Dedifferentiated amniotic fluid mesenchymal stem cell (primary cell): ENCODE measurements around the gene ZPLD1.

ENCODE experiments used
- DNase-seq: peaks from one replicate; pipeline ENCODE4 v3.0.0-alpha.2; 2016; ENCODE audit errors: extremely low spot score

Gene ZPLD1

DNA sequence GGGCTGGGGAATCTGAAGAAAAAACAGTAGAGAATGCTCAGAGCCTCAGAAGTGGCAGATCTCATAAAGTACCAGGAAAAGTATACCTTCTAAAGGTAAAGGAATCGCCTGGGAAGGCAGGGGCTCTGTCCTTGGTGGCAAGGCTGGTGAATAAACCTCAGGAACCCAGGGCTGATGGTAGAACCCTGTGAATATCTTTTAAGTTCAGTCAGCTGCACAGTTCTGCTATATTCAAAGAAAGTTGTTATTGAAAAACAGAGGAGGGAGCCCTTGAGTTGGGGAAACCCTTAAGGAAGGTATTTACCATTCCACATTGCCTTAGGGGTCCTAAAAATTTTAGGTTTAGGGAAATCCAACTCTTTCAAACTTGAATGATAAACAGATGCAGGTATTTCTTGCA is 31.2 kb downstream of the ZPLD1 start:
- DNase-seq, result no peak

DNA sequence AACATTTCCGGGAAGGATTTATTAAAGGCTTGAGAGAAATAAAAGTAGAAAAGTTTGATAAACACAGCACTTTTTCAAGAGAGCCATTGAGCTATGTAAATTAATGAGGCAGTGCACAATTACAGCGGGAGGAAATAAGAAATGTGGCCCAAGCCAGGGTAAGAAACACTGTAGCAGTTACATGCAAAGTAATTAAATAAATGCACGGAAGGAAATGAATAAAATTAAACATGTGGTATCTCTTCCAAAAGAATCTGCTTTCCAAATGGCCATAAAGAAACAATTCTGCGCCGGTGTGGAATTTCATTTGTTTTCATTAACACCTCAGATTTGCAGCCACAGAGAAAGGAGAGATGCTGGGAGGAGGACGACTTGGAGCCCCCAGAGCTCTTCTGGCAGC is 35.3 kb downstream of the ZPLD1 start:
- DNase-seq, result no peak

DNA sequence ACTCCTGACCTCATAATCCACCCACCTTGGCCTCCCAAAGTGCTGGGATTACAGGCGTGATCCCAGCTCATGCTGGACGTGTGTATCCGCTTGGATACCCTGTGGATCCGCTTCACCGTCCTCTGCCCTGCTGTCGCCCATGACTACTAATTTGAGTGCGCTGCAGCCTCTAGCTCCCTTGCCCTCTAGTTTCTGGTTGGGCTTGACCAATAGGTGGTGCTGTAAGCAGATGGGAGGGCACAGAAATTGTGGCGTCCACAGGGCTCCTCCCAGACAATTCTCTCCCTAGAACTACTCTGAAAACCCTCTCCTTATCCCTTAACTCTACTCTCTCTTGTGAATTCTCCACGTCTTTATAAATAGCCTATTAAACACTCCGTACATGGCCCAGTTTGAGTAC is 36.2 kb downstream of the ZPLD1 start:
- no peak for DNase-seq

DNA sequence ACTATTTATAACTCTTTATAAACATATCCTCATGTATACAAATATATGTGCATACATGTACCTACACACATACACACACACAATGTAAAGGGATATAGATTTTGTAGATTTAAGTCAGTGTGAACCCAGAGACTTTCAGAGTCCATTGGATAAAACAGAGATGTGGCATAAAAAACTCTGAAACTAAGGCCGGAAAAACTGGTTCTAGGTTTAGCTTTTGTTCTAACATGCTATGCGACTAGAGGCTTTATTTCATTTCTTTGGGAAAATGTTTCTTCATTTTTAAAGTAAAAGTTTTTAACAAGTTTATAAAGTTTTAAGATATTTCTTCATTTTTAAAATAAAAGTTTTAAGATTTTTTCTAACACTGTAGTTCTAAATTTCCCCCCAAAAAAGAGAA is 36.7 kb downstream of the ZPLD1 start:
- DNase-seq, result no peak

DNA sequence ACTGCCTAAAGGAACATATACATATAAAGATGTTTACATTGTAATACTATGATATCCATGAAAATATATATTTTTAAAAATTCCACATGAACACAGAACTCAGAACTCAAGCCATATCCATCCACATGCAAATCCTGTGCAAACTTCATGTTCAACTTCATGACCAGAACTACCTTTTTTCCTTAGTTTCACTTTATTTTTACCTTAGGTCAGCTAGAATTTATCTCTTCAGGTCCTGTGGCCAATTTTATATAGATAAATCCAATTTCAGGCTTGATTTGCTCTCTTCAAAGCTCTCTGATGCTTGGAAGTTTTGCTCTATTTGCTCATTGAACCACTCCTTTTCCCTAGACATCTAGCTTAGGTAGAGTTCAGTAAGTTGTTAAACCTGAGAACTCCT is 38.8 kb downstream of the ZPLD1 start:
- no peak for DNase-seq

DNA sequence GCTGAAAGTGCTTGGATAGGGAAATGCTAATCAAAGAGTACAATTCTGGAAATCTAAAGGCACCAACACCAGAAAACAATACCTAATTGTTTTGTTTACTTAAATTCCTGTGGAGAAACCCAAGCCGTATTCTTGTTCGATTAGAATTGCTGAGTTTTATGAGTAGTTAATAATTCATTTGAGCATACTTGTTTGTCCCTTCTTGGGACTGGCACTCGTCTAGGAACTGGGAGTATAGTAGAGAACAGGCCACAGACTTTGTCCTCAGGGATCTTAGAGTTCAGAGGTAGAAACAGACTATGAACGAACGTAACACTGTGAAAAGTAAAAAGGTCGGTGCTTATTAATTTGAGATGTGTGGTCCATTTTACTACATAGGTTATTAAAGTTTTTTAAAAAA is 39.4 kb downstream of the ZPLD1 start:
- DNase-seq, result no peak

DNA sequence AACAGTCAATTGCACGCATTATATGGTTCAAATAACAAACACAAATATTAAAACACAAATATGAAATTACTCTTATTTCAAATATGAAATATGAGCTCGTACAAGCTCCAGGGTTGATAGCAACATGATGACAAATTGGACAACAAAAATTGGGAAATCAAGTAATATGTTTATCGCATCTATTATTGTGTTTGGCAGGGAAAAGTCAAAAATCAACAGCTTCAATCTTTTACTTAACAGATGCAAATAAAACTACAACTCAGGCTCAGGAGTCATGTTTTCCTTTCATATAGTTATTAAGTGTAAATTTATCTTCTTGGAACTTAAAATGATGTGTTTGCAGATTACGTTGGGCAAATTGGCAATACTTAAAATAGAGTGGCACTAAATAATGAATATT is 41.4 kb downstream of the ZPLD1 start:
- DNase-seq, result no peak

DNA sequence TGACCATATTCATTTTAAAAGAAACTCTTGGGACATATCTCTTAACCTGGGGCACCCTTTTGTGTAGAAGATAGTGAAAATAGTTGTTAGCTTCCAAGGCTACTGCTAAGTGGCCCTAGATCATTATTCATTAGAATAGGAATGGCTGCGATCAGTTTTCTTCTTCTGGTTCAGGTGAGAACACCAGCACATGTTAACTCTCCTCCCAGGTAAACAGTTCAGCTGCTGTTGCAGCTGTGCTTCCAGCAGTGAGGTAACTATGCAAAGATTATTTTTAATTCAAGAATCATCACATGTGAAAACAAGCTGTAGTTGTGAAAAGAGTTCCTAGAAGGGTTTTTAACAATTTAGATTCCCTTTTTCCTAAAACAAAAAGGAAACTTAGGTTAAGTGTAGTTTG is 43.3 kb downstream of the ZPLD1 start:
- no peak for DNase-seq

DNA sequence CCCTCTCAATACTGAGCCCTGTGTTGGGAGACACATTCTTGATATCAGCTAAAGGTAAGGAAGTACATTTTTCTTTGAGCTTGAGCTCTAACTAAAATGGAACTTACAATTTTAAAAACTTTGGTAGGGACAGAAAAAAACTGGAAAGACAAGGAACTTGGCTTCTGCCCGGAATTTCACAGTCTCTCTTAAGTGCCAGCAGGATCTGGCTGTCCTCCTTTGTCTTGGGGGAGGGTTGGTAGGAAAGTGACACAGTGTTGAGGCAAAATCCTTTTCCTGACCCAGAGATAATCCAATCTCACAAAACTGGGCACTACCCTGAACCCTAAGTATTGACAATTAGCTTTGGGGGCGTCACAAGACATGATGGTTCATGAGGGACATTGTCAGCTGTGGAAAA is 45.3 kb downstream of the ZPLD1 start:
- DNase-seq, result no peak

DNA sequence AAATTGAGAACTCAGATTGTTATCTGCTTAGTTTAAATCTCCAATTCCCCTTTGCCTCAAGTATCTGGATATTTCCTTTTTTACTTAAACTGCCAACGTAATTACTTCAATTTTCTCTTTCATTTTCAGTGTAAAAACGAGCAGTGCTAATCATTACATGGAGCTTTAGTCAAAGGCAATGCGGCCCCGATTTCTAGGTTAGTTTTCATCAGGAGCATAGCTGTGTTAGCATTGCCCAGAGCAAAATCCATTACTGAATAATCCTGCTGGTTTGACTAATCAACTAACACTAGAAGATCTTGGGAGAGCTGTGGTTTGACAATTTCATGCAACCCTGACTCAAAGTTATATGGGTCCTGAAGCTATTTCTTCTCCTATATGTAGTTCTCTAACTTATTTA is 46.2 kb downstream of the ZPLD1 start:
- no peak for DNase-seq

DNA sequence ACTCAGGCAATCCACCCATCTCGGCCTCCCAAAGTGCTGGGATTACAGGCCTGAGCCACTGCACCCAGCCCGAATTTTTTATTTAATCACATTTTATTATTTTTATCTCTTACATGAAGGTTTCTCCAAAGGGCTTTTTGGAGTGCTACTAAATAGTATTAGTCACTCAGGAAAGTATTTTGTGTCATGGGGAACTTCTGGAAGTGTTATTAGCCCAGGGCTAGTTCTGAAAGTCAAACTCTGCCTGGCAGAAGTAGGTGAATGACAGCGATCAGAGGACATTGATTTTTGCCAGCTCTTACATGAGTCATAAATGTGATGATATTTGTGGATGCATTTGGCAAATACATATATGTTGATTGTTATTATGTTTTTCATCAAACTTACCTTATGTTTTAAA is 48.7 kb downstream of the ZPLD1 start:
- no peak for DNase-seq

DNA sequence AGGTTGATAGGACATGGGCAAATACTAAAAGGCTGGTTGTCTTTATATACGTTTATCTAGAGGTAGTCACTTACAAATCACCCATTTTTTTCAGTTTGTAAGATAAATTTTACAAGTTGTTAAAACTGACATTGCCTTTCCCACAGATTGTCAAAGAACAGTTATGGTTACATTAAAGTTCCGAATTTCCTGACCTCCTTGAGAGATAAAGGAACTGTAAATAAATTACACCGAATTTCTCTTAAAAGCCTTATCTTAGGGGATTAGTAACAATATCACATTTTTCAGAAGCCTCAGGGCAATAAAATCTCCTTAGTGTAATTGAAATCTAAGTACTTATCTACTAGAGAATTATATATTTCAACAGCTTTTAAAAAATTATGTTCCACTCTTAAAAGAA is 49.5 kb downstream of the ZPLD1 start:
- no peak for DNase-seq

DNA sequence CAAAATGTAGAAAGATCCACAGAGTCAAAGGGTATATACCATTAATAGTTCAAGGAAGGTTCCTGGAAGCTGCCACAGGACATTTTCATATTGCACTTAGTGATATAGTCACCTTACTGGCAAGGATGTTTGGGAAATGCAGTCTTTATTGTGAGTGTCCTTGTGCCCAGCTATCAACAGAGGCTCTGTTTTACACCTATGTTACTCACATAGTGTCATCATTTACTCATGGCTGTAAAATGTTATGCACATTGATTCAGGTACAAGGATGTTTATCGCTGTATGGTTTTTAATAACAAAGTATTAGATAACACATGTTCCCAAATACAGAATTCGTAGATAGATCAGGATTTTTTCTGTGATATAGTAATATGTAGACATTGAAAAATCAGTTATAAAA is 50.9 kb downstream of the ZPLD1 start:
- DNase-seq, result no peak

DNA sequence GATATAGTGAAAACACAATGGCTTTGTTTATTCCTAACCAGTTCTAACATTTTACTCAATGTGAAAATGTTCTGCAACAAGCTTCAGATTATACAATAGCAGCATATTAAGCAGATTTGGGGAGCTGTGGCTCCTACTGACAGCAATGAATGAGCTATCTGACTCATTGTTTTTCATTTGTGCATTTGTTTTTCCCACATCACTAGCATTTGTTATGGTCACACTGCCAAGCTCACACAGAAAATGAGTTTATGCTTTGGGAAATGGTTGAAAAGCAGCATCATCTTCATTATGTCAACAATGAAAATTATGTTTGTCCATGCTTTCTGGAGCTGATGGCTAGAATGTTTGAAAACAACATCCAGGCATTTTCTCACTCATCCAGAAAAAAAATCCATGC is 53.5 kb downstream of the ZPLD1 start:
- no peak for DNase-seq

DNA sequence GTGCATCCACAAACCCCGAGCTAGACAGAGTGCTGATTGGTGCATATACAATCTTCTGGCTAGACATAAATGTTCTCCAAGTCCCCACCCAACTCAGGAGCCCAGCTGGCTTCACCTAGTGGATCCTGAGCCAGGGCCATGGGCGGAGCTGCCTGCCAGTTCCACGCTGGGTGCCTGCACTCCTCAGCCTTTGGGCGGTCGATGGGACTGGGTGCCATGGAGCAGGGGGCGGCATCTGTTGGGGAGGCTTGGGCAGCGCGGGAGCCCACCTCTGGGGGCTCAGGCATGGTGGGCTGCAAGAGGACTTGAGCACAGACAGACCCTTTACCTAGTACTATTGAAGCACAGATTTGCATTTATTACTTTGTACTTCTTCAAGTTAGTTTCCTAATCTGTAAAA is 57.5 kb downstream of the ZPLD1 start:
- DNase-seq, result no peak

DNA sequence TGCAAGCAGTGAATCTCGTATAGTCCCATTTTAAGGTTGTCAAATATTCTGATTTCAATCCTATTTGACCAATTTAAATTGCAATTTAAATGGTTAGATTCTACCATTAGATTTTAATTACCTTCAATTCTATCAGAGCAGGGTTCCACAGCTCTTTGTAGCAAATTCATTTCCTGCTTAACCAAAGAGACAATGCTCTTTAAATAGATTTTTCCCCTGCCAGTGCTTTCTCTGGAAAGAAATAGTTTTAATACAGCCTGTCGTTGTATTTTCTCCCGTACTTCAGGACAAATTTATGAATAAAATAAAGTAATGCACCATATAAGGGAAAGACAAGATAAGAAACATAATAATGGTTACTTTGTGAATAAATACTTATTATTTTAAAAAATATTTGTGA is 62.8 kb downstream of the ZPLD1 start:
- no peak for DNase-seq

DNA sequence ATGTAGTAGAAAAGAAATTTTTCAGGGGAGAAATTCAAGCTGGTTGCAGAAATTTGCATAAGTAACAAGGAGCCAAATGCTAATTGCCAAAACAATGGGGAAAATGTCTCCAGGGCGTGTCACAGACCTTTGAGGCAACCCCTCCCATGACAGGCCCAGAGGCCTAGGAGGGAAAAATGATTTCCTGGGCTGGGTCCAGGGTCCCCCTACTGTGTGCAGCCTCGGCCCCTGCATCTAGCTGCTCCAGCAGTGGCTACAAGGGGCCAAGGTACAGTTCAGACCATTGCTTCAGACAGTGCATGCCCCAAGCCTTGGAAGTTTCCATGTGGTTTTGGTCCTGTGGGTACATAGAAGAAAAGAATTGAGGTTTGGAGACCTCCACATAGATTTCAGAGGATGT is 70.7 kb downstream of the ZPLD1 start:
- DNase-seq, result no peak

DNA sequence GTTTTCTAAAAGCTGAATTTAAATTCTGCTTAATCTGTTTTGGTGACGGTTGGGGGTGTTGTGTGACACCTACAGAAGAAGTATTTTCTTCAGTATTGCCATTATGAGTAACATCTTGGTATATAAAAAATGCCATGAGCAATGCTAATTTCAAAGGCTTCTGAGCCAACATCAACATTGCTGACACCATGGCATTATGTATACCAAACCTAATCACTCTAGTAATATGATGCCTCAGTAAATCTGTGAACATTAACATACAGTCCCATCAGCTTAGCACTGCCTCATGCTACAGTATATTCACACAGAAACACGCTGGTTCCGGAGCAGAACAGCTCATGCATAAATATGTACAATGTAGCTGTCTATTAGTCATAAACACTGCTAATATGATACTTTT is 75.8 kb downstream of the ZPLD1 start:
- no peak for DNase-seq

DNA sequence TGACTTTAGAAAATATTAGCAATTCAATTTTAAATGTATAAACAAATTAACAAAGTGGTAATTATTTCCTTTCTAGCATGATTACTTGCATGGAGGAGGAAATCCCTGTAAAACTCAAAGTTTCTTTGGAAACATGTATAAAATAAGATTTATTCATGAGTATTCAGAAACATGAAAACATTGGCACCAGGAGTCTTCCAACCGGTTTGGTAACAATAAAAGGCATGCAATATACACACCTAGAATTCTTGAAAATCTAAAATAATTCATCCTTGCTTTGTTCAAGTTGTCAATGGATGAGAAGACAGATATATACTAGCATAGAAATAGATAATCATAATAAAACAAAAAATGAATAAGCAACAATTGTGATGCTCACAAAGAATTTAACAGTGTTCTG is 76.4 kb downstream of the ZPLD1 start:
- DNase-seq, result no peak

DNA sequence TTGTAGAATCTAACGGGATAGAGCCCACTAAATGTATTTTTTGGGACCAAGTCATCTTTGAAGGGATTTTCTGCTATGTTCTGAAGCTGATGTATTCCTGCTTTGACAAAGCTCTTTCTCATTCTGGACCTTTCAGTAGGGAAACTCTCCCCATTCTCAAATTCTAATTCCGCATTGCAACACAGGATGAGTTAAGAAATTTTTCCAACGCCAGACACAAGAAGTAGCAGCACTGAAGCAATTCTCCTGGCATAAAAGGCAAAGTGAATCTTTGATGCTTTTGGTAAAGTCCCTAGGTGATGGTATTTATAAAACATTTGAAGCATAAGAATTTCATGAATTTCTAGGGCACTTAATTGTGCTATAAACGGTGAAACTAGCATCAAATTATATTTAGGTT is 76.8 kb downstream of the ZPLD1 start:
- DNase-seq, result no peak

DNA sequence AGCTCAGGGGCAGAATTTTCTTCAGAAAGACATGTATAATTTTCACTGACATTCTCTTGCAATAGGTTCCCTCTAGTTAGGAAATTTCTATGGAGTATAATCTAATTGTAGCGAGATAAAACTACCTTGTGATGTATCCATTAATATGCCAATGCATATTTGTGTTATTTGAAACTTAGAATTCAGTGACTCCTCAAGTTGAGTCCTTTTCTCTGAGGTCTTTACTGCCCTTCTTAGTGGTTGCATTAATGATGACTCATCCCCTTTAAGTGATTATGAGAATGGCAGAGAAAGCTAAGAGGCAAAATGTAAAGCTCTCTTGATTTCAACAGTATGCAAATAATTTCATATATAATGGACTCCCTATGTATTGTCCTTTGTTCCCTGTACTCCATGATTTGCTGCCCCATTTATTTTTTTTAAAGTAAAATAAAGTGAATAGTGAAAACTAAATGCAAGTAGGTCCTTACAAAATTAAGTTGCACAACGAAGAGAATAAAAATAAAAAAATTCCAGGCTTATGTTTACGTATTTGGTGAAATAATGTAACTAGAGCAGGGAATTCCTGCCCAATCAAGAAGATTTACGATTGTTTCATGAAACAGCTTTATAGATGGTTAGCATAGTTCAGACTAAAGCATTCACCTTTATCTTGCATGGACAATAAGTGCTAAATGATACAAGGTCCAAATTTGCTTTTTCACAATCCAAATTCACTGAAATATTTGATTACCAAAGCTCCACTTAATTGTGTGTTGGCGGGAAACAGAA is 78.1 kb downstream of the ZPLD1 start:
- DNase-seq, result no peak

DNA sequence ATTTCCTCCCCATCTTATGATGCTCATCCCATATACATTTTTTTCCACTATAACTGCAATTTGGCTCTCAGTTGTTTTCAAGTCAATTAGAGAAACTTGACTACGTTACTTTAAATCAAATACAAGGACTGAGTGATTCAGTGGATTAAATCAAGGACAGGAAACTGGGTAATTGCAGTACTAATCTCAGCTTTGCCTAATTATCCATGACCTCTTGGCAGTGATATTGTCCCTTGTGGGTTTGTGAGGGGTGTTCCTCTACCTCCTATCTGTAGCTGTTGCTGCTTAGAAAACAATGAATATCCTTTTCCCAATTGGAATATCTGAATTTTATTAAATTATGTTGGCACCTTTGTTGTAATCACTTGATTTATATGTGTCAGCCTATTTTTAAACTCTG is 79.4 kb downstream of the ZPLD1 start:
- DNase-seq, result no peak

DNA sequence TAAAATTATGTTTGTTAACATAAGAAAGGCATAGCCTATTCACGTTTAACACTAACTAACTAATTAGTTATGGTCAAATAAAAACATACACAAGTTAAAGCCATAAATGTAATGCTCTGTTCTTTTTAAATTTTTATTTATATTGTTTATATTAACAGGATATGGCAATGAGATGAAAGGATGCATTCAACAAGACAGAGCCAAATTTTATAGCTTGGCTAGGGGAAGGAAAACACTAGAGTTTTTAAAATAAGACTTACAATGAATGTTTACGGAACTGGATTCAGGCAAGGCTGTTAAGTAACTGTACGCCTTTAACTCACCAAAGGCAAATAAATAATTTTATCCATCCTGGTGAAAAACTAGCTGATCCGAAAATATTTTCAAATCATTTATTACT is 86.4 kb downstream of the ZPLD1 start:
- DNase-seq, result no peak

DNA sequence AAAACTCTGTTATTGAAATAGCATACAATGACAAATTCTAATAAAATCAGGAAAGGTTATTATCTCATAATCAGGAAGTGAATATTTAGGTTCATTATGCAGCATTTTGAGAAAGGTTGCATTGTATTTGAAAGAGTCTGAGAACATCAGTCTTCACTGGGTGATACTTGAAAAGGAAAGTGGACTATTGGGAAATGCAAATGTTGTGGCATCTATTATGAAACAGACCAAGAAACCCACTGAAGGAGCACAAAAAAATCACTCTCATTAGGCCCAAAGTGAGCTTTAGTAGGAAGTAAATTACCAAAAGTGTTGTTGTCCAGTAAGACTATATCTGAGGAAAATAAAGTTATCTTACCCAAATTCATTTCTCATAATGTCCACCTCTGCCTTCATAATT is 90.8 kb downstream of the ZPLD1 start:
- DNase-seq, result no peak
